Chondrocyte (in vitro differentiated cells): ENCODE measurements around the gene CRYBG3. TPM values are rescaled to one million over a fixed set of nuclear protein-coding genes. Genes with fewer than 3 reads are reported as not detected.

Experiments
- DNase-seq: peaks from one replicate; pipeline ENCODE4 v3.0.0; 2021; ENCODE audit warnings: mixed read lengths, low spot score
- H3K27ac Mint-ChIP-seq: one replicate; pipeline ENCODE4 v1.8.0; 2021; ENCODE audit warnings: mild to moderate bottlenecking, moderate library complexity, mixed read lengths; ENCODE audit not compliant: unreplicated experiment
- H3K27me3 Mint-ChIP-seq: 2 replicates; pipeline ENCODE4 v1.8.0; 2021; ENCODE audit warnings: low read depth, mixed read lengths
- H3K36me3 Mint-ChIP-seq: 2 replicates; pipeline ENCODE4 v1.8.0; 2021; ENCODE audit warnings: low read depth, mixed read lengths
- H3K4me1 Mint-ChIP-seq: 2 replicates; pipeline ENCODE4 v1.8.0; 2021; ENCODE audit warnings: low read depth, mild to moderate bottlenecking, mixed read lengths
- H3K4me3 Mint-ChIP-seq: one replicate; pipeline ENCODE4 v1.8.0; 2021; ENCODE audit warnings: mild to moderate bottlenecking, moderate library complexity, mixed read lengths; ENCODE audit not compliant: unreplicated experiment
- H3K9me3 Mint-ChIP-seq: 2 replicates; pipeline ENCODE4 v1.8.0; 2021; ENCODE audit warnings: low read depth, mixed read lengths
- total RNA-seq: library from RNA; stranded (reverse); gene quantifications from 3 replicates; pipeline ENCODE4 v1.2.1, GENCODE V29; 2021
- TF ChIP-seq, protein P1 (sequence below): fragments of 200-600 bp; sonication (generic); IDR thresholded peaks from 2 replicates; pipeline ENCODE4 v1.5.0; 2021; ENCODE audit warnings: antibody characterized with exemption, mild to moderate bottlenecking, moderate library complexity

CRYBG3 gene
- total RNA-seq, 1 donor from 2014 or later: 15.5 TPM

DNA sequence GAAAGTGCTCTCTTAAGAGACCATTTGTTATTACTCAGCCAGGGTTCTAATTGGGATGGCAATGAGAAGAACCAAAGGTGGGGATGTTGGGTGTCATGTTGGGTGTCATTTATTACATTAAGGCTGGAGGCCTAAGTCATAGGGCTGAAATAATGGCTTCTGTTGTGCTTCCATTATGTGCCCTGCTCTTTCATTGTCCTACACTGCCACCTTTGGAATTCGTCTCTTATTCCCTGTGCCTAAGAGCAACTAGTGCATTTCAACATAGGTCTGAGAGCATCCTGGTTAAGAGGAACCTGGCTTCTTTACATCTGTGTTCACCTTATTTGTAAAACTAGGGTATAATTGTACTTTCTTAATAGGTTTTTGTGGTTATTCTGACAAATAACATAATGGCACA is 118.2 kb downstream of the CRYBG3 start:
- DNase-seq: no peak
- Mint-ChIP-seq H3K9me3 (no peaks in the 10 kb centered on the region), H3K36me3 (peaks cover 20% of the 10 kb centered on the region), H3K4me1 (peaks cover 19% of the 10 kb centered on the region), H3K27me3 (no peaks in the 10 kb centered on the region), H3K27ac (no peak overlapping the region), H3K4me3 (no peak overlapping the region)
- TF ChIP-seq, protein P1, sequence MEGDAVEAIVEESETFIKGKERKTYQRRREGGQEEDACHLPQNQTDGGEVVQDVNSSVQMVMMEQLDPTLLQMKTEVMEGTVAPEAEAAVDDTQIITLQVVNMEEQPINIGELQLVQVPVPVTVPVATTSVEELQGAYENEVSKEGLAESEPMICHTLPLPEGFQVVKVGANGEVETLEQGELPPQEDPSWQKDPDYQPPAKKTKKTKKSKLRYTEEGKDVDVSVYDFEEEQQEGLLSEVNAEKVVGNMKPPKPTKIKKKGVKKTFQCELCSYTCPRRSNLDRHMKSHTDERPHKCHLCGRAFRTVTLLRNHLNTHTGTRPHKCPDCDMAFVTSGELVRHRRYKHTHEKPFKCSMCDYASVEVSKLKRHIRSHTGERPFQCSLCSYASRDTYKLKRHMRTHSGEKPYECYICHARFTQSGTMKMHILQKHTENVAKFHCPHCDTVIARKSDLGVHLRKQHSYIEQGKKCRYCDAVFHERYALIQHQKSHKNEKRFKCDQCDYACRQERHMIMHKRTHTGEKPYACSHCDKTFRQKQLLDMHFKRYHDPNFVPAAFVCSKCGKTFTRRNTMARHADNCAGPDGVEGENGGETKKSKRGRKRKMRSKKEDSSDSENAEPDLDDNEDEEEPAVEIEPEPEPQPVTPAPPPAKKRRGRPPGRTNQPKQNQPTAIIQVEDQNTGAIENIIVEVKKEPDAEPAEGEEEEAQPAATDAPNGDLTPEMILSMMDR: peak; percentile 37

DNA sequence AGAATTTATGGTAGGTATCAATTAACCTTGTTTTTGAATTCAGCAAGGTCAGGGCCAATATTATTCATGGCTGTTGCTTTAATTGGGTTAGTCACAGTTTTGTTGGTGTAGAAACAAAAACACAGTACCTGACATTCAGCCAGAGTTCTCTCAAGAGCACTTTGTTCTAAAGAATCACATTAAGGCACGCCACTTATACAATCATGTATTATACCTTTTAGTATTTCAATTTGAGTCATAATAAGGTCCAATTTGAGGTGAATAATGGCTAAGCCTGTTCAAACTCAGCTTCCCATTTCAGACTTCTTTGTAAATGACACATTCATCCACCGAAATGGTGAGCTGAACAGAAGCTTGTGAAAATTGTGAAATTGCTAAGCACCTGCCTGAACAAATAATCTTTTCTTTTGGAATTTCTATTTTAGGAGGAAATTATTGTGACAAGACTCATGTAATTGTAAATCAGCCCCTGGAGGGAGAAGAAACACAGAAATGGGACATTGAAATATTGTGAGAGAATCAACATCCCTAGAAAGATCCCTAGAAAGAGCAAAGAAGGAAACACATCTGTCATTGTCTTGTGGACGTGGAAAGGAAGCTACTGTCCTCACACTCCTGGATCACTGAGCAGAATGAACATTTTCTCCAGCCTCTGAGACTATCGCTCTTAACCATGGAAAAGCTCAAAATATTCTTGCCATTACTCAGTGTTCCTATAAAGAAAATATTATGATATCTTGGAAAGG is 121.2 kb downstream of the CRYBG3 start:
- H3K36me3 Mint-ChIP-seq: peaks cover 15% of the 10 kb centered on the region
- H3K9me3 Mint-ChIP-seq: no peaks in the 10 kb centered on the region
- peak overlapping the region; percentile 42 for H3K27ac Mint-ChIP-seq
- H3K4me3 Mint-ChIP-seq: no peak overlapping the region
- peaks cover 19% of the 10 kb centered on the region for H3K4me1 Mint-ChIP-seq
- TF ChIP-seq, protein P1: no peak
- no peaks in the 10 kb centered on the region for H3K27me3 Mint-ChIP-seq
- DNase-seq: no peak

- peaks cover 35% of the 10 kb centered on the region for H3K36me3 Mint-ChIP-seq
- no peak overlapping the region for H3K4me3 Mint-ChIP-seq
- H3K27me3 Mint-ChIP-seq: no peaks in the 10 kb centered on the region
- H3K9me3 Mint-ChIP-seq: no peaks in the 10 kb centered on the region
- DNase-seq: no peak
- TF ChIP-seq, protein P1: no peak
- H3K4me1 Mint-ChIP-seq: peaks cover 7% of the 10 kb centered on the region
- no peak overlapping the region for H3K27ac Mint-ChIP-seq
Observed at GRCh38 chr3:97948351-97949109, 126.7 kb downstream of the CRYBG3 start.

DNA sequence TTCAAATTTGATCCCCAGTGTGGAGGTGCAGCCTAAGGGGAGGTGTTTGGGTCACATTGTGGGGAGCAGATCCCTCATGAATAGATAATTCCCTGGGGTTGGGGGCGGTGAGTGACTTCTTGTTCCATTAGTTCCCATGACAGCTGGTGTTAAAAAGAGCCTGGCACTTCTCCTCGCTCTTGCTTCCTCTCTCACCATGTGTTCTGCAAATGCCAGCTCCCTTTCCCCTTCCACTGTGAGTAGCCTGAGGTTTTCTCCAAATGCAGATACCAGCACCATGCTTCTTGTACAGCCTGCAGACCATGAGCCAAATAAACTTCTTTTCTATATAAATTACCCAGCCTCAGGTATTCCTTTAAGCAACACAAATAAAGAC is 127.3 kb downstream of the CRYBG3 start:
- TF ChIP-seq, protein P1: no peak
- H3K27ac Mint-ChIP-seq: no peak overlapping the region
- DNase-seq: no peak
- no peaks in the 10 kb centered on the region for H3K9me3 Mint-ChIP-seq
- no peaks in the 10 kb centered on the region for H3K27me3 Mint-ChIP-seq
- peaks cover 2% of the 10 kb centered on the region for H3K4me1 Mint-ChIP-seq
- no peak overlapping the region for H3K4me3 Mint-ChIP-seq
- H3K36me3 Mint-ChIP-seq: peaks cover 35% of the 10 kb centered on the region

DNA sequence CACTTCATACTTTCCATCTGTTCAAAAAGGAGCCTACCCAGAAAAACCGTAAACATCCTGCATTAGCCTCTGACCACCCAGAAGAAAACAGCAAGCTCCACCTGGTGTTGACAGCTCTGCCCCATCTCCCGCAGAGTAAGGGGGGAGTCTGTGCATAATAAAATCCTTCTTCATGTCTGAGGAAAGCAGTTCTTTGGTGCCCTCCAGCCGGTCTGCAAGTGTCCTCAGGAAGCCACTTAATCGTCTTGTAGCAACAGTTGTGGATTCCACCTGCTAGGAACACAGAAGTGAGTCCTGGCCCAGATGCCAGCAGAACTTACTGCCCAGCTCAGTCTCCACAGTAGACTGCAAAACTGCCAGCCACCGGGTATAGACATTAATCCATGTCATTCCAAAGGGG is 127.9 kb downstream of the CRYBG3 start:
- H3K27ac Mint-ChIP-seq: no peak overlapping the region
- TF ChIP-seq, protein P1: no peak
- DNase-seq: no peak
- no peak overlapping the region for H3K4me3 Mint-ChIP-seq
- no peaks in the 10 kb centered on the region for H3K9me3 Mint-ChIP-seq
- no peaks in the 10 kb centered on the region for H3K4me1 Mint-ChIP-seq
- peaks cover 38% of the 10 kb centered on the region for H3K36me3 Mint-ChIP-seq
- H3K27me3 Mint-ChIP-seq: no peaks in the 10 kb centered on the region
